Activated T-cell treated with anti-CD3 and anti-CD28 coated beads for 4 hours (primary cell): ENCODE data around the gene PTPRN2.
"Not testable (repeated sequence)": the region's sequence is repeated elsewhere in the genome, so short reads cannot be mapped to it uniquely, and the experiment has no call there.

ENCODE experiments used
- DNase-seq: peaks from one replicate; pipeline ENCODE4 v3.0.0-alpha.2; 2020

Gene PTPRN2

DNA sequence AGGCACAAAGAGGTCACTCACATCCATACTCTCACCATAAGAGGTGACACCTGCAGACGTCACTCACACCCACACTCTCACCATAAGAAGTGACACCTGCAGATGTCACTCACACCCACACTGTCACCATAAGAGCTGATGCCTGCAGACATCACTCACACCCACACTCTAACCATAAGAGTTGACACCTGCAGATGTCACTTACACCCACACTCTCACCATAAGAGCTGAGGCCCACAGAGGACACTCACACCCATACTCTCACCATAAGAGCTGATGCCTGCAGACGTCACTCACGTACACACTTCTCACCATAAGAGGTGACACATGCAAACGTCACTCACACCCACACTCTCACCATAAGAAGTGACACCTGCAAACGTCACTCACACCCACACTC is 255.1 kb downstream of the PTPRN2 start:
- DNase-seq, result not testable (repeated sequence)

DNA sequence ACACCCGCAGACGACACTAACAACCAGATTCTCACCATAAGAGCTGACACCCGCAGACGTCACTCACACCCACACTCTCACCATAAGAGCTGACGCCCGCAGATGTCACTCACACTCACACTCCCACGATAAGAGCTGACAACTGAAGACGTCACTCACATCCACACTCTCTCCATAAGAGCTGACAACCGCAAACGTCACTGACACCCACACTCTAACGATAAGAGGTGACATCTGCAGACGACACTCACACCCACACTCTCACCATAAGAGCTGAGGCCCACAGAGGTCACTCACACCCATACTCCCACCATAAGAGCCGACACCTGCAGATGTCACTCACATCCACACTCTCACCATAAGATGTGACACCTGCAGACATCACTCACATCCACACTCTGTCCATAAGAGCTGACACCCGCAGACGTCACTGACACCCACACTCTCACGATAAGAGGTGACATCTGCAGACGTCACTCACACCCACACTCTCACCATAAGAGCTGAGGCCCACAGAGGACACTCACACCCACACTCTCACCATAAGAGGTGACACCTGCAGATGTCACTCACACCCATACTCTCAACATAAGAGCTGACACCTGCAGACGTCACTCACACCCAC is 255.7 kb downstream of the PTPRN2 start:
- not testable (repeated sequence) for DNase-seq

DNA sequence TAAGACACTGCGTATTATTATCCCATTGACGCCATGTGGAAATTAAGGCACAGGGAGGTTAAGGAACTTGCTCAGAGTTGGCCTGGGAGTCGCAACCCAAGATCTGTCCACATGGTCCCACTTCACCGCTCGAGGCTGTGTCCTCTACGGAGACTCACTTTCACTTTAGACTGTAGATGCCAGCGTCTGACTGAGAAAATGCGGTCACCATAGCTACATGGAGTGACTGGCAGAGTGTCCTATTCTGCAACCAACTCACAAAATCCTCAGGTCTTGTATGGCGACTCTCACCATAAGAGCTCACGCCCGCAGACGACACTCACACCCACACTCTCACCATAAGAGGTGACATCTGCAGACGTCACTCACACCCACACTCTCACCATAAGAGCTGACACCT is 257.9 kb downstream of the PTPRN2 start:
- DNase-seq, result no peak

DNA sequence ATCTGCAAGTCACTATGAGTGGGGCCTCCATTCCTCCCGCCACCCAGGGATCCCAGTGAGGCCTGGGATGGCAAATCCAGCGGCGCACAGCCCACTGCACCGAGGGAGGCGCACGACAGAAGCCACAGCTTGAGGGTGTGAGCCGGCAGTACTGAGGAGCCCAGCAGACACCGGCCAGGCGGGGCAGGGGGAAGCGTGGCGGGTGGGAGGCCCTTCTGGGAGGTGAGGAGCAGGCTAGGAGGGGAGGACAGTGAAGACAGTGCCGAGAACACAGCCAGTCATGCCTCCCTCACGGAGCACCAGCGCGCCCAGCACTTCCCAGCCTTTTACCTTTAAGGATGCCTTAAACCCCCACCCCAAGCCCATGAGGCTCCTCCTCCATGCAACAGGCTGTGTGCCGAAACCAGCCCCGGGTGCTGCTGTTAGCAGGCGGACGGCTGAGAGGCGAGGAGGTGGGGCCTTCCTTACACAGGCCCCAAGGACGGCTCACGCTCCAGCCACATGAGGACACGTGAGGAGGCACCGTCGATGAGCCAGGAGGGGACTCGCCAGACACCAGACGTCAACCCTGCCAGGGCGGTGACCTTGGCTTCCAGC is 258.5 kb downstream of the PTPRN2 start:
- DNase-seq, result no peak

DNA sequence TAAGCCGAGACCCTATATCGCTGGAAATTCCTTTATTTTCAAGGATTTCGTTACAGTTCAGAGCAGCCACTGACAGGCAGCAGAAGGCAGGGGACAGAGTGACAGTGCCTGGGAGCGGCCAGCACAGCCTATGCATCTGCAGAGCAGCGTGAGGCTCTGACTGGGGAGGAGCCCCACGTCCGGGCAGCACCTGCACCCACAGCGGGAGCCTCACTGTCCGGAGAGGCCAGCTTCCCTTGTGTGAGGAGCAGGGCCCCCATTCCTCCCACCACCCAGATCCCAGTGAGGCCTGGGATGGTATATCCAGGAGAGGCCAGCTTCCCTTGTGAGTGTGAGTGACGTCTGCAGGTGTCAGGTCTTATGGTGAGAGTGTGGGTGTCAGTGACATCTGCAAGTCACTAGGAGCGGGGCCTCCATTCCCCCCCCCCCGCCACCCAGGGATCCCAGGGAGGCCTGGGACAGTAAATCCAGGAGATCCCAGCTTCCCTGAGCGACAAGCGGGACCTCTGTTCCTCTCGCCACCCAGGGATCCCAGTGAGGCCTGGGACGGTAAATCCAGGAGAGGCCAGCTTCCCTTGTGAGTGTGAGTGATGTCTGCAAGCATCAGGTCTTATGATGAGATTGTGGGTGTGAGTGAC is 259.1 kb downstream of the PTPRN2 start:
- DNase-seq, result no peak

DNA sequence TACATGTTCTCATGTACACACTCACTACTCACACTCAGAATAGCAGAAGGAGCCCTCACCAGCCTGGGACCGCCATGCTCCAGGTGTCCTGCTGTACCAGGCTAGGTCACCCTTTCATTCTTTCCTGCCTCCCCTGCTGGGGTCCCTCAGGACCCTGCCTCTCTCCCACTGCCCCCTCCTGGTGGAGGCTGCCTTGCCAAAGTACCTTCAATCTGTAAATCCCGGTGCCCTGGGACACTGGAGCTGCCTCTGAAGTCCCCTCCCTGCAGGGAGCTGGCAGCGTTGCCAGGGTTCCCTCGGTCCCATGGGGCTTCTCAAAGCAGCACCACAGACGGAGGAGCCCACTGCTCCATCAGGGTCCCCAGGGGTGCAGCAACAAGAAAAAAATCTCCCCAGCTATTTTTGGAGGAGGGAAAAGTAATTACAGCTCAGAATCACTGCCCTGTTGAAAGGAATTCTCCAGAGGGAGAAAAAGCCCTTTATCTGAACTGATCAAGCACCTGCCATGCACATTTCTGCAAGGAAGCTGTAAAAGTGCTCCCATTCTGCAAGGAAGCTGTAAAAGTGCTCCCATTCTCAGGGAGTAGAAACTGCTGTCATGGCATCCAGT is 259.9 kb downstream of the PTPRN2 start:
- no peak for DNase-seq

DNA sequence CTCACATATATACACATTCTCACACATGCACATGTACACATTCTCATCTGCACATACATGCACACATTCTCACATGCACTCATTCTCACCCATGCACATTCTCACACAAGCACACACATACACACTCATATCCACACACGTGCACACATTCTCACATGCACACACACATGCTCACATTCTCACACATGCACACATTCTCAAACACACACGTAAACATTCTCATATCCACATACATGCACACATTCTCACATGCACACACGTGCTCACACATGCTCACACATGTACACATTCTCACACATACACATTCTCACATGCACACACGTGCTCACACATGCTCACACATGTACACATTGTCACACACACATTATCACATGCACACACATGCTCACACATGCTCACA is 260.6 kb downstream of the PTPRN2 start:
- DNase-seq, result no peak

DNA sequence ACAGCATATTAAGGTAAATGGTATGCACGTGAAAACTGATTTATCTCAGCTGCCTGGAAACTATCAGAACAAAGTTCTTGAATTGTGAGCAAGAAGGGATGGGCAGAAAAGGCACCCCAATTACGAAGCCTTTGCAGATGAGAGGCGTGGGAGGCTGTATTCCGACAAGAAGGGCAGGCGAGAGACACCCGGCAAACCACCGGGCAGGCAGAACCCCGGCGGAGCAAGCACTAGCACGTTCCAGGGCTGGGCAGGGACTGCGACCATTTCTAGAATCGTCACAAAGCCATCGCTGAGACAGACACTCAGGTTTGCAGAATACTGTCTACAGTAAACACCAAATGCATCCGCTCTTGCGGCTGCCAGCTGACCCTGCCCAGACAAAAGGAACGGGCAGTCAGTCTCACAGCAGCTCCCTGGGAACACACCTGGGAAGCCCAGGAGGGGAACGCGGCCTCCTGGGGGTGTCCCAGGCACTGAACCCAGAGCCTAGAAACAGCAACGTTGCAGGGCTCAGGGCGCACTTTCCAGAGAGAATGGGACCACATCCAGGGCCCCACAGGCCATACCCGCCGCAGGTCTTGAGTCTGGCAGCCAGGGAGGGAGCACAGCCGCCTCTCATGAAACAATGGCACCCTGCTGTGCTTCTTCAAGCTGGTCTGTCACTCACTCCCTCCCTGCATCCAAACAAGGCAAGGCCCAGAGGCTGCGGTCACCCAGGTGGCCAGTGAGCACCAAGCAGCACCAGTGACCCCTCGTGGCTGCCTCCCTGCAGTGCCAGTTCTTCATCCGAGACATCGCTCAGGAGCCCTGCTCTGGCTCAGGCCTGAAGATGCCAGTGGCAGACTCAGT is 261.9 kb downstream of the PTPRN2 start:
- DNase-seq, result no peak

DNA sequence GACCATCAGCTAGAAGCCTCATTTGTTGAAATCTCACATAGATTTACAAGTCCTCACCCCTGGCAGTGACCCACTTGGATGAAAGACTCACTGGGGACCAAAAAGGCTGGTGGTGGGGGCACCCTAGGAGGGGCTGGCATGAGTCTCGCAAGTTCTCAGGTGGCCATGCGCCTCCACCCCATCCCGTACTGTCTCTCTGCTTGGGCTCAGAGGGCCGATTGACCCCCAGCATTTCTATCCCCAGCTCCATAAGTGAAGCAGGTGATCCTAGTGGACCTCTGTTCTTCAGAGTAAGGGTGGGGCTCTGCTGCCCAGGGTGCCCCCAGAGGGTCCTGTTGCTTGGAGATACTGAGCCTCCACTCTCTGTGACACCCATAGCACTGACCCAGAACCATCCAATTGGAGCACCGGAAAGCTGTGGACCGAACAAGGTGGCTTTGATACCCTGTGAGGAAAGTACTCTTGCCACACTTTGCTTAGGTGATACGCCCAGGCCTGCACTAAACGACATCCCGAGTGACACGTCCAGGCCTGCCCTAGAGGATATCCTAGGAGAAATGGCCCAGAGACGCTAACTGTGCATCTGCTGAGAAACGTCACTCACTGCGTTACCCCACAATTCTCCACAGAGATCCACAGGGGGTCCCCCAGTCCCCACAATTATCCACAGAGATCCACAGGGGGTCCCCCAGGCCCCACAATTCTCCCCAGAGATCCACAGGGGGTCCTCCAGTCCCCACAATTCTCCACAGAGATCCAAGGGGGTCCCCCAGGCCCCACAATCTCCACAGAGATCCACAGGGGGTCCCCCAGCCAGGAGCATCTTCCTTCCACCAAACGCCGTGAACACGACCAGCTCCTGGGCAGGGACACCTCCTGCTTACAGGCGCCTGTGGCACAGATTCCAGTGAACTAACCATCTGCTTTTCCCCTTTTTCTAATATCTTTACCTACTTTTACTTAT is 262.9 kb downstream of the PTPRN2 start:
- DNase-seq, result no peak

DNA sequence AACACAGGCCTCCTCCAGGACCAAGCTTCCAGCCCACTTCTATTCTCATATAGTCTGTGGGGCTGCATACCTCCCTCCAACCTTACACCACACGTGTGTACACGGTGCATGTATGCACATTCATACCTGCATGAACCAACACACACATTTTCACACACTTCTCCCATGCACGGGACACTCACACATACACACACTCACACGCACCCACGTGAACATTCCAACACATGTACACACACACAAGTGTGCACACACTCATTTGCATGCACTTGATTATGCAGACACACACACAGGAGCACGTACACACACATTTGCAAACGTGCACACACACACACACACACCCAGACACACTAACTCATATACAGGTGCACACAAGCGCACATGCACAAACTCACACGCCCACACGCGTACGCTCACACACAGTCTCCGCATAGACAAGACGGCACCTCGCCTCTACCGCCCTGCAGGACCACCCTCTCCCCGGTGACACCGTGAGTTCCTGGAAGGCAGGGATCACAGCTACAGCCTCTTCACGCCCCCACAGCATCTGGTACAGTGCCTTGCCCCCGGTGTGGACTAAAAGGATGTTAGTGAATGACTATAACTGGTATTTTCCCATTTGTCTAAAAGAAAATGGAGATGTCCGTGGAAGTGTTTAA is 263.8 kb downstream of the PTPRN2 start:
- no peak for DNase-seq

DNA sequence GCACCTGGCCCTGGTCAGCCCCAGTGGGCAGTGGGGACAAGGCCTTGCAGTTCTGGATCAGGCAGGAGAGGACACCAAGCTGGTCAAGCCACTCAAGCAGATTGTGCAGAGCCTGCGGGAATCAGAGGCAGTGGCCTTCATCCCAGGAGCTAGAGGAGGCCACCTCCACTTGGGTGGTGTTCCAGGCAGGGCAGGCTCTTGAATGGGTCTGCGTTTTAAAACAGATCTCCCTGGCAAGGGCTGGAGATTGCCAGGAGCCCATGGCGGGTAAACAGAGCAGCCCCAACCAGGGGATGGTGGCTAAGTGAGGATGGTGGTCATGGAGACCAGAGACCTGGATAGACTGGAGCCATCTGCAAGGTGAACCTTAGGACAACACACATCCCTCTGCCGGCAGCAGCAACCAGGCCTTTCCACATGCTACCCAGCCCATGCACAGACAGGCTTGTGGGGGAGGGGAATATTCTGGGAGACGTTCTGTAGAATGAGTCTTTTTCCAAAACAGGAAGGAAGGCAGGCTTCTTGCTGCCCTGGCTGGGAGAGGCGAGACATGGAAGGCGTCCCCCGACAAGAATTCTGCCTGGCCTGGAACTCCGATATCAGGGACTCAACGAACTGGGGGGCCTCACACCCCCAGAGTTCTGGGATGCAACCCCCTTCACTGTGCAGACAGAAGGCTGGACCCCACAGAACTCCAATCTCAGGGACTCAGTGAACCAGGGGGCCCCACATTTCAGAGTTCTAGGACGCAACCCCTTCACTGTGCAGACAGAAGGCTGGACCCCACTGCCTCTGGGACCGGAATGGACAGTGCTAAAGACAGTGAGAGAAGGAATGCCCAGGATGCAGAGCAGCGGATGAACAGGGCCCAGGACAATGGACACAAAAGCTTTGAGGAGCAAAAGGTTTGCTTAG is 264.8 kb downstream of the PTPRN2 start:
- no peak for DNase-seq

DNA sequence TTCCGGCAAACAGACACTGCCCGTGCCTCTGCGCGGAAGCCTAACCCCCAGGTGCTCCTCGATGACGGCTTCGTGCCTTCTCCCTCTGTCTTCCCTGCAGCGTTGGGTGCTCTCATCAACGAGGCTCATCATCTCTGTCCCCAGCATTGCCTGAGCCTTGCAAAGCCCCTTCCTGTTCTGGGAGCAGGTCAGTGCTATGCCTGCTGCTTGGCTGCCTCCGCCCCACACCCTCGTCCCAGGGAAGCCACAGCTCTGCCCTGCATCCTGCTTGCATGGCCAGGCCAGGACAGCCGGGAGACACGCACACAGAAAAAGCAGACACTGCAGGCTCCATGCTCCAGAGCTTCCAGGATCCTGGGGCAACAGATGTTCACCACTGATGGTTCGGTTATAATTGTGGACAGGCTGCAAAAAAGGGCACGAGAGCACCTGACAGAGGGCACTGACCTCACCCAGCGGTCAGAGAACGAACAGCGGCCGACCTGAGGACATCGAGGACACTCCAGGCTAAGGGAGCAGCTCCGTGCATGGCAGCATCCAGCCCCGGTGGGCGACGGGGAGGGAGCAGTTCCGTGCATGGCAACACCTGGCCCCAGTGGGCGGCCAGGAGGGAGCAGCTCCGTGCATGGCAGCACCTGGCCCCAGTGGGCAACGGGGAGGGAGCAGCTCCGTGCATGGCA is 265.5 kb downstream of the PTPRN2 start:
- no peak for DNase-seq

DNA sequence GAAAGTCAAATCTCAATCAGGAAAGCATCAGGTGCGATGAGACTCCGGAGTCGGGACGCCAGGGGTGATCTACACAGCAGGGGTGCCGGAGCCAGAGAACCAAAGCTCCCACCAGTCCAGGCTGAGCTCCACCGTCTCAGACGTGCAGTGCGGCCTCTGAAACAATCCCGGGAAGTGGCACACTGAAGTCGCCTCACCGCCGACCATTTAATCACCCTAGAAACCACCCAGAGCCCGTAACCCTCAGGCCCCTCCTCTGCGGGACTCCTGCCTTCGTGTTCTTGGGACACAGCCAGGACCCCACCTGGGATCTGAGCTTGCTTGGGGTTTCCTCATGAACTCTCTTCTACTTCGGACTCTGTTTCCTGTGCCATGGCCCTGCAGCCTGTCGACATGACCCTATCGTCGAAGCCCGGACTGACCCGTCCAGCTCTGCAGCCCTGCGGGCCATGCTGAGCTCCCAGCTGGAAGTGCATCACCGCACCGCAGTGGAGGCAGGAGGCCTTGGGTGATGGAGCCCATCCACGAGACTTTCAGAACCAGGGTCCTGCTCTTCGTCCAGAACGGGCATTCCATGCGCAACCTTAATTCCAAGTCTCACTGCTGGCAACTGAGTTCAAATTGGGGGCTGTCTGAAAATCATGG is 266.4 kb downstream of the PTPRN2 start:
- DNase-seq, result no peak

DNA sequence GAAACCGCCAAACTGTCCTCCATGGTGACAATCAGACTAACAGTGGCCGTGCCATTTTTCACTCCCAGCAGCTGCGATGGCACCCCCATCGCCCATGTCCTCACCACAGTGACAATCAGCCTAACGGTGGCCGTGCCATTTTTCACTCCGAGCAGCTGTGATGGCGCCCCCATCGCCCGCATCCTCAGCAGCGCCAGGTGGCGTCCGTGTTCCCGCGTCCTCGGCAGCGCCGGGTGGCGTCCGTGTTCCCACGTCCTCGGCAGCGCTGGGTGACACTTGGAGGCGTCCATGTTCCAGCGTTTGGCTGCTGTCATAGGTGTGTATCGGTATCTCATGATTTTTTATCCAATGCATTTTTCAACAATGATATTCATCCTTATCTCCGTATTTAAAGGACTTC is 267.3 kb downstream of the PTPRN2 start:
- DNase-seq, result no peak

DNA sequence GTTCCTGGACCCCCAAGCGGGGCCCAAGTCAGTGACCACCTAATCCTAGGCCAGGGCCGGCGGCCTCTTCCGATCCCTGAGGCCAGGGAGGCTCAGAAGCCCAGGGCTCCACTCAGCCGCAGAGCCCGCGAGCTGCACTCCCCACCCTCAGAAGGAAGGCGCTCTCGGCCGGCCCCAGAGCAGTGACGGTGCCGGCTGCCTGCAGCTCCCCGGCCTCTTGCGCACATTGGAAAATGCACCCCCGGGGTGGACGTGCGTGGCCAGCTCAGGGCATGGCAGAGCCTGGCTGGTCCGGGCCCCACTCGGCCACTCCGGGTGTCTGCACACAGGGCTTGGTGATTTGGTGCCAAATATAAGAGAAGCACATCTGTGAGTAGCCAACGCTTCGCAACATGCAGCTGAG is 269.1 kb downstream of the PTPRN2 start:
- no peak for DNase-seq

DNA sequence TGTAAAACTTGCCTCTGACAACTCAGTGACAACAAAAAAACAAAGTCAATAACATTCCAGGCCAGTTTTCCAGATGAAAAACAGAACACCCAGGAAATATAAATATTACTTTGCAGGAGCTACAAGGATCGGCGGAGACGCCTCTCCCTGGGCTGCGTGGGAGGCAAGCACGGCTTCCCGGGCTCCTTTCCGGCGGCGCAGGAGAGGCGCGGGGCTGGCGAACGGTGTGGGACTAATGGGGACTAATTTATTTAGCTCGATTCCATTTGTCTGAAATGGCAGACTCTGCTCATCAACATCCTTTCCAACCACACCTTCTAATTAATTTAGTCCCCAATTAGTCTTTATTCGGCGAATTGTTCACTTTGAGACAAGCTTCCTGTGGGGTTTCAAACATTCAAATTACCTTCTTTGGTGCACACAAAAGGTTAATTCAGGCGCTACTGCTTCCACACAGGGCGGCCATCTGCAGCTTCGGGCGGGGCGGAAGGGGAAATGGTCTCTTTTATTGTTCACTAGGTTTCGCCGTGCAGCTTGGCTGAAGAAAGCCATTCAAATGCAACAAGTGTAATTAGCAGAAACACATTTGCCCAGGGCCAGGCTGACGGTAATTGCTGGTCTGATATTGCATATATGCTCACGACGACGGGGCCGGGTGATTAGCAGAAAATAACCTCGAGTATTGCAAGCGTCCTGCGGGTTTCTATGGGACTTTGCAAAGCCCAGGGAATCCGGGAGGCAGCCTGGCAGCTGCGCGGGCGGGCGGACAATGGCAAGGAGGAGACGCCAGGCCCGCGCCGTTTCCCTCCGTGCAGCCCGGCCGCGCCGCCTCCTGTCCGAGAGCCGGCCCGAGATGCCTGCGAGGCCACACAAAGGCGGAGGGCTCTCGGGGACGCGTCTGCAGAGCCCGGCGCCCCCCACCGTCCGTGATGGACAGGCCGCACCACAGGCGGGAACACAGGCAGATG is 270.1 kb downstream of the PTPRN2 start:
- DNase-seq, result no peak

DNA sequence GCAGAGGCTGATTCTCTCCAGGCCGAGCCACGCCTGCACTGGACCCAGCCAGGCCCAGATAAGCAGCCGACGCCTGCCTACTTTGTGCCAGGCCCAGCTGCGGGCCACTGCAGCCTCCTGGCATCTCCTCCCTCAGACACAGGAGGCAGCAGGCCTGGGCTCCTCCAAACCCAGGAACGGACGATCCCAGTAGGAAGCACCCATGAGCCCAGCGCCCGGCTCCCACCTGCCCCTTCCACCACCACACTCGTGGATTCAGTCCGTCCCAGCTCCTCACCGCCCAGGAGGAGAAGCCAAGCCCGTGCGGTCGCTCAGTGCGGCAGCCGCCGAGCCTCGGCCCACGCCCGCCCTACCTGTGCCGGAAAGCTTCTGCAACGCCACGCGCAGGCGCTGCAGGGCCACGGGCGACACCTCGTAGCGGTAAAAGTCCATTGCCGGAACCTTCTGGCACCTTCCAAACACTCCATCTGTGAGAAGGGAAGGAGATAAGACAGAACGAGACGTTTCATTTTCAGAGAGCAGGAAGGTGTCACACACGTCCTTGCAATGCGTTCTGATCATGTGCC is 271.1 kb downstream of the PTPRN2 start:
- no peak for DNase-seq

DNA sequence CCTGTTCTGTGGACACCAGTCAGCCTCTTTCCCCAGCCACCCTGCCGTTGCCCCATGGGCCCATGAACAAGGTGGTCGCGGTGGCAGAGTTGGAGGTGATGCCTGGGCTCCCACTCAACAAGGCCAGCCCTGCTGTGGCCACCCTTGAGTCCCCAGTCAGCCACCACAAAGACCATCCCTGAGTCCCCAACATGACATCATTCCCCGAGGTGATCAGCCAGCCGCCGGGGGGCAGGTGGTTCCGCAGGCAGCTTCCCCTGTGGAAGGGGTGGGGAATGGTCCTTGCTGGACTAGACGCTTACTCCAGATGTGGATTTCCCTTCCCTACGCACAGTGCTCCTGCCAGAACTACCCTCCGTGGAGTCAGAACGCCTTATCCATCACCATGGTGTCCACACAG is 271.7 kb downstream of the PTPRN2 start:
- no peak for DNase-seq
